Uterus (tissue), 2 donors: Measurements from ENCODE around the gene PAPSS2.

ENCODE experiments used
- POLR2A ChIP-seq, 2 donors: fragments of 450-650 bp; IDR thresholded peaks; one replicate each; pipeline ENCODE4 v1.6.1; 2016; ENCODE audit warnings: antibody characterized with exemption in 2 of 2, mild to moderate bottlenecking in 1 of 2, moderate library complexity in 1 of 2
- TF ChIP-seq, protein P1 (sequence below), 4 experiments: fragments of 200-600 bp in 2 of 4; fragments of 450-650 bp in 2 of 4; sonication (generic) in 2 of 4; IDR thresholded peaks; one replicate each; pipeline ENCODE4 v1.5.1; 2016 to 2019; ENCODE audit warnings: antibody characterized with exemption in 4 of 4, mild to moderate bottlenecking in 2 of 4, moderate library complexity in 1 of 4

DNA sequence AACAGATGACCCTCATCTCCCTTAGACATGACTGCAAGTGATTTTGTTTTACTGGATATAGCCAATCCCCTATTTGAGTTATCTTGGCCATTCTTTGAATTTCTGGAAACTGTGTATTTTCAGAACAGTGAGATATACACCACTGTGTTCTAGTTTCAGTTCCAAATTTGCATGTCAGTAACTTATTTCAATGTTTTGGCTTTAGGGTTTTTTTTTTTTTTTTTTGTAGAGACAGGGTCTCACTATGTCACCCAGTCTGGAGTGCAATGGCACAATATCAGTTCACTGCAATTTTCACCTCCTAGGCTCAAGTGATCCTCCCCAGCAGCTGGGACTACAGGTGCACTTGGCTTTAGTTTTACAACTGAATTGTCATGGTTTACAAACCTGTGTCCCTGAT is 91.1 kb downstream of the PAPSS2 start:
- TF ChIP-seq, protein P1, sequence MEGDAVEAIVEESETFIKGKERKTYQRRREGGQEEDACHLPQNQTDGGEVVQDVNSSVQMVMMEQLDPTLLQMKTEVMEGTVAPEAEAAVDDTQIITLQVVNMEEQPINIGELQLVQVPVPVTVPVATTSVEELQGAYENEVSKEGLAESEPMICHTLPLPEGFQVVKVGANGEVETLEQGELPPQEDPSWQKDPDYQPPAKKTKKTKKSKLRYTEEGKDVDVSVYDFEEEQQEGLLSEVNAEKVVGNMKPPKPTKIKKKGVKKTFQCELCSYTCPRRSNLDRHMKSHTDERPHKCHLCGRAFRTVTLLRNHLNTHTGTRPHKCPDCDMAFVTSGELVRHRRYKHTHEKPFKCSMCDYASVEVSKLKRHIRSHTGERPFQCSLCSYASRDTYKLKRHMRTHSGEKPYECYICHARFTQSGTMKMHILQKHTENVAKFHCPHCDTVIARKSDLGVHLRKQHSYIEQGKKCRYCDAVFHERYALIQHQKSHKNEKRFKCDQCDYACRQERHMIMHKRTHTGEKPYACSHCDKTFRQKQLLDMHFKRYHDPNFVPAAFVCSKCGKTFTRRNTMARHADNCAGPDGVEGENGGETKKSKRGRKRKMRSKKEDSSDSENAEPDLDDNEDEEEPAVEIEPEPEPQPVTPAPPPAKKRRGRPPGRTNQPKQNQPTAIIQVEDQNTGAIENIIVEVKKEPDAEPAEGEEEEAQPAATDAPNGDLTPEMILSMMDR (IDR thresholded peaks at IDR 0.05): no peak
- TF ChIP-seq POLR2A (IDR thresholded peaks at IDR 0.05): no peak
